Loucy (cell line): ENCODE measurements around the gene SLC6A1.

Experiments used
- H2AFZ ChIP-seq: fragments of 200-600 bp; sonication (generic); 2 replicates; pipeline ENCODE4 v1.6.0; 2016; ENCODE audit warnings: antibody characterized with exemption, mild to moderate bottlenecking, low read length, moderate library complexity
- H3F3A ChIP-seq: fragments of 200-600 bp; 2 replicates; pipeline ENCODE4 v1.6.0; 2016; ENCODE audit warnings: antibody characterized with exemption, low read depth, mild to moderate bottlenecking
- H3K27me3 ChIP-seq: fragments of 200-600 bp; sonication (generic); 2 replicates; pipeline ENCODE4 v1.6.1; 2014; ENCODE audit warnings: low read length, mild to moderate bottlenecking; ENCODE audit not compliant: insufficient read depth, poor library complexity, severe bottlenecking
- H3K36me3 ChIP-seq: fragments of 200-600 bp; sonication (generic); 2 replicates; pipeline ENCODE4 v1.6.1; 2016; ENCODE audit warnings: low read length; ENCODE audit not compliant: insufficient read depth
- H3K4me1 ChIP-seq: fragments of 200-600 bp; sonication (generic); 2 replicates; pipeline ENCODE4 v1.5.1; 2014; ENCODE audit warnings: low read length, mild to moderate bottlenecking; ENCODE audit not compliant: insufficient read depth, poor library complexity, severe bottlenecking
- H3K4me2 ChIP-seq: fragments of 200-600 bp; sonication (generic); 2 replicates; pipeline ENCODE4 v1.6.0; 2014; ENCODE audit warnings: antibody characterized with exemption, low read length, low read depth, mild to moderate bottlenecking; ENCODE audit not compliant: poor library complexity, severe bottlenecking
- H3K4me3 ChIP-seq: fragments of 200-600 bp; sonication (generic); 2 replicates; pipeline ENCODE4 v1.5.1; 2014; ENCODE audit warnings: low read length, mild to moderate bottlenecking, mixed read lengths; ENCODE audit not compliant: poor library complexity, severe bottlenecking
- H3K79me2 ChIP-seq: fragments of 200-600 bp; sonication (generic); 2 replicates; pipeline ENCODE4 v1.6.1; 2014; ENCODE audit warnings: low read length; ENCODE audit not compliant: insufficient read depth
- H3K9ac ChIP-seq: fragments of 200-600 bp; sonication (generic); 2 replicates; pipeline ENCODE4 v1.6.0; 2014; ENCODE audit warnings: mild to moderate bottlenecking, low read depth, low read length, moderate library complexity; ENCODE audit not compliant: poor library complexity, severe bottlenecking
- H3K9me2 ChIP-seq: fragments of 200-600 bp; sonication (generic); replicated peaks from 2 replicates; pipeline ENCODE4 v1.6.1; 2016; ENCODE audit warnings: low read depth, low read length, mixed read lengths
- H3K9me3 ChIP-seq: fragments of 200-600 bp; sonication (generic); 2 replicates; pipeline ENCODE4 v1.6.1; 2014; ENCODE audit warnings: mild to moderate bottlenecking, antibody characterized with exemption, low read length, low read depth; ENCODE audit not compliant: insufficient read depth
- H4K20me1 ChIP-seq: fragments of 200-600 bp; sonication (generic); 2 replicates; pipeline ENCODE4 v1.6.0; 2014; ENCODE audit warnings: antibody characterized with exemption, low read length, mild to moderate bottlenecking; ENCODE audit not compliant: insufficient read depth, poor library complexity, severe bottlenecking
- CTCF ChIP-seq: fragments of 200-600 bp; sonication (generic); conservative IDR thresholded peaks from 2 replicates; pipeline ENCODE4 v1.5.1; 2014; ENCODE audit warnings: mild to moderate bottlenecking, antibody characterized with exemption, low read length
- EZH2phosphoT487 ChIP-seq: fragments of 200-600 bp; IDR thresholded peaks from 2 replicates; pipeline ENCODE4 v1.6.1; 2018; ENCODE audit warnings: antibody characterized with exemption, mild to moderate bottlenecking, moderate library complexity, borderline replicate concordance

Gene SLC6A1

GRCh38 chr3:10988001-10988665 is 4.4 kb upstream of the SLC6A1 start:
- H4K20me1 ChIP-seq, result no peaks in the 10 kb centered on the region
- H3K9me2 ChIP-seq, result no peaks in the 10 kb centered on the region
- no peaks in the 10 kb centered on the region for H3K79me2 ChIP-seq
- no peaks in the 10 kb centered on the region for H3K36me3 ChIP-seq
- TF ChIP-seq CTCF, result no peak
- no peak for TF ChIP-seq EZH2phosphoT487
- H3F3A ChIP-seq, result no peaks in the 10 kb centered on the region
- H3K4me3 ChIP-seq, result no peak overlapping the region
- no peak overlapping the region for H3K9ac ChIP-seq
- H3K27me3 ChIP-seq, result no peaks in the 10 kb centered on the region
- no peak overlapping the region for H3K4me2 ChIP-seq
- no peak overlapping the region for H2AFZ ChIP-seq
- no peaks in the 10 kb centered on the region for H3K4me1 ChIP-seq
- no peaks in the 10 kb centered on the region for H3K9me3 ChIP-seq

- Histone ChIP-seq H3K9ac (no peak overlapping the region), H3K4me3 (no peak overlapping the region), H3F3A (no peaks in the 10 kb centered on the region), H3K4me1 (no peaks in the 10 kb centered on the region), H3K27me3 (no peaks in the 10 kb centered on the region), H3K79me2 (no peaks in the 10 kb centered on the region), H4K20me1 (no peaks in the 10 kb centered on the region), H3K36me3 (no peaks in the 10 kb centered on the region), H3K4me2 (no peak overlapping the region), H3K9me3 (no peaks in the 10 kb centered on the region), H2AFZ (no peak overlapping the region), H3K9me2 (no peaks in the 10 kb centered on the region)
- TF ChIP-seq CTCF, result no peak
- TF ChIP-seq EZH2phosphoT487, result no peak
These were observed 3.5 kb upstream of the SLC6A1 start for GRCh38 chr3:10988991-10989484.

DNA sequence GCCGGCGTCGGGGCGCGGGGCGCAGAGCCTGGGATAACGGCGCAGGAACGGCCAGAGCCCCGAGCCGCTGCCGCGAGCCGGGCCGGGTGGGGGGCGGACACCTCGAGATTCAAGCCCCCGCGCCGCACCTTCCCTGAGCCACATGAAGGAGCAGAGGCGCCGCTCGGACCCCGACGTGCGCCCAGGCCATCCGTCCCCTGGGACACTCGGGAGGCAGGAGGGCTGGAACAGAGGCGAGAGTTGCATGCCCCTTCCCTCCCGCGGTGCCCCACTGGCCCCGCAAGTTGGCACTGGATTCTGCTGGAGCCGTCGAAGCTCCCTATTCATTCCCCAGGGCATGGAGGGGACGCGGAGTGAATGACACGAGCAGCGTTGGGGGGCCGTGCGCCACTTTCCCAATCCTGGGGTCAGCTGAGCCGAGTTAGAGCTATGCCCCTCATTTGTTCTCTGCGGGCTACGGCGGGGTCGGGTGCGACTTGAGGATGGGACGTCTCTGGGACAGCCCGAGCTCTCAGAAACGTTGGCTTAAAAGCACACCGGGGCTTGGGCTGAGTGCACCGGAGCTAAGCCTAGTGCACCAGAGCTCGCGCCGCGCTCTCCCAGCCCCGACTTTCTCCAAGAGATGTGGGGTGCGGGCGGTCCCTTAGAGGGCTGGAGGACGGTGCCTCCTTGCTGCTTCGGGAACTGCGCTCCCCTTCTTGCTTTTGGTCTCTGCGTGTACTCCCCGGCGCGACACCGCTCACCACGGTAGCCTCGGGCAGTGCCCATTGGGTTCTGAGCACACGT is 588 bp downstream of the SLC6A1 start:
- Histone ChIP-seq H2AFZ (no peak overlapping the region), H3K4me3 (no peak overlapping the region), H3F3A (no peaks in the 10 kb centered on the region), H3K36me3 (no peaks in the 10 kb centered on the region), H3K4me2 (no peak overlapping the region), H3K79me2 (no peaks in the 10 kb centered on the region), H3K9me2 (no peaks in the 10 kb centered on the region), H3K9ac (no peak overlapping the region), H3K9me3 (no peaks in the 10 kb centered on the region), H3K27me3 (no peaks in the 10 kb centered on the region), H4K20me1 (no peaks in the 10 kb centered on the region), H3K4me1 (no peaks in the 10 kb centered on the region)
- no peak for TF ChIP-seq EZH2phosphoT487
- no peak for TF ChIP-seq CTCF
